ENCODE measurements around the gene TMEM270. TPM values are rescaled to one million over a fixed set of nuclear protein-coding genes. Genes with fewer than 3 reads are reported as not detected.

TMEM270 gene
- total and polyA plus RNA-seq, 2 of the 8 experiments (the other 6 are each of a cell fraction or from before 2014, with no cell fraction given): 0.26 TPM; not detected in 1

DNA sequence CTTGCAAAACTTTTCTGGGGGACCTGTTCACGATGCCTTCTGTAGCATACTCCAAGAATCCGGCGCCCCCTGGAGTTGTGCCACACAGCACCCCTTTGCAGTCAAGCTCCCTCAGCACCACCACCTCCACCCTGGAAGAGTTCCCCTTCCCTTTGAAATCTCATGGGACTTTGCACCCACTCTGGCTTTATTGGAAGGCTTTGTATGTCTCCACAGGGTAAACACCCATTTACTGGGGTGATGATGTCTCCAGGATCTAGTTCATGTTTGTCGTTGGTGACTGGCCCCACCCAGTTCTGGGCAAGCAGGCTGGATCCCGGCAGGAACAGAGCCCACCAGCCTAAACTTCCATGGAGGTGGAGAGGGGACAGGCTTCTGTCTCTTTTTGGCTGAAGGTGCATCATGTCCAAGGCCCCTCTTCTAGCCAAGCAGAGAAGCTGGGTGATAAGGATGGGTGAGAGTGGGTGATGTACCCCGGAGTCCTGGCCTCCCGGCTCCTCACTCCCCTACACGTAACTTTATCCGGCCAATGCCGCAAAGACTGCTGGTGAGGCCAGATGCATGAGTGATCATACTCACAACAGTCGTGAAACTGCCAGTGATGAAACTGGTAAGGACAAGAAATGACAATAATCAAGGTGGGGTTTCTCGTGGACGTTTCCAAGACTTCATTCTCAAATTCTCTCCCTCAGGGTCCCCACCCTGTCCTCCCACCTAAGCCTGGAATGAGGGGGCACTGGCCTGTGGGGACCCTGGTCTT is 30.9 kb upstream of the TMEM270 start (continued):
- TF ChIP-seq RNF2 (IDR thresholded peaks at IDR 0.05; ENCODE audit: borderline replicate concordance, low read depth, low read length, missing control alignments, poor library complexity, severe bottlenecking): no peak
- no peak for TF ChIP-seq SP2 (IDR thresholded peaks at IDR 0.05; ENCODE audit: low read length)
- TF ChIP-seq POLR2AphosphoS5 (IDR thresholded peaks at IDR 0.05; ENCODE audit: low read depth, low read length): 0 out of 2 replicates have a peak, but pooled peaks have one; percentile 1
- TF ChIP-seq JUN (IDR thresholded peaks at IDR 0.05; ENCODE audit: low read depth, low read length): no peak
